Stimulated activated naive CD4-positive, alpha-beta T cell treated with Interleukin-2 at 50 U/mL for 16 hours (primary cell): Measurements from ENCODE around the gene DNAH12.
A peak's percentile ranks its signal among the peaks of the same experiment; 100 is the strongest.
"Not testable (repeated sequence)": the region's sequence is repeated elsewhere in the genome, so short reads cannot be mapped to it uniquely, and the experiment has no call there.

Experiments
- DNase-seq: peaks from one replicate; lab custom pipeline; 2025; lab: John Stamatoyannopoulos, UW

Gene DNAH12

GRCh38 chr3:57411715-57412114 is 132.4 kb downstream of the DNAH12 start:
- no peak for DNase-seq

- DNase-seq = no peak
Measured at GRCh38 chr3:57409471-57409870, 134.7 kb downstream of the DNAH12 start.

- no peak for DNase-seq
Measured at GRCh38 chr3:57402675-57403074, 141.5 kb downstream of the DNAH12 start.

- peak; percentile 24 for DNase-seq
Measured at GRCh38 chr3:57397175-57398026, 146.7 kb downstream of the DNAH12 start.

GRCh38 chr3:57393977-57394376 is 150.2 kb downstream of the DNAH12 start:
- no peak for DNase-seq

GRCh38 chr3:57391767-57392166 is 152.4 kb downstream of the DNAH12 start:
- DNase-seq = no peak

GRCh38 chr3:57389271-57389670 is 154.9 kb downstream of the DNAH12 start:
- DNase-seq = no peak

GRCh38 chr3:57386307-57386706 is 157.8 kb downstream of the DNAH12 start:
- DNase-seq = no peak

- no peak for DNase-seq
Measured at GRCh38 chr3:57385498-57385897, 158.6 kb downstream of the DNAH12 start.

GRCh38 chr3:57383838-57384237 is 160.3 kb downstream of the DNAH12 start:
- no peak for DNase-seq

GRCh38 chr3:57383406-57383805 is 160.7 kb downstream of the DNAH12 start:
- no peak for DNase-seq

GRCh38 chr3:57382933-57383332 is 161.2 kb downstream of the DNAH12 start:
- DNase-seq = no peak

- no peak for DNase-seq
Measured at GRCh38 chr3:57370341-57370740, 173.8 kb downstream of the DNAH12 start.

GRCh38 chr3:57365089-57365488 is 179.1 kb downstream of the DNAH12 start:
- DNase-seq = not testable (repeated sequence)

GRCh38 chr3:57356275-57356674 is 187.9 kb downstream of the DNAH12 start:
- not testable (repeated sequence) for DNase-seq

- DNase-seq = no peak
Measured at GRCh38 chr3:57354768-57355167, 189.4 kb downstream of the DNAH12 start.

- DNase-seq = no peak
Measured at GRCh38 chr3:57350271-57350670, 193.9 kb downstream of the DNAH12 start.

- not testable (repeated sequence) for DNase-seq
Measured at GRCh38 chr3:57339071-57339642, 205.0 kb downstream of the DNAH12 start.

GRCh38 chr3:57338272-57339070 is 205.7 kb downstream of the DNAH12 start:
- not testable (repeated sequence) for DNase-seq

- DNase-seq = no peak
Measured at GRCh38 chr3:57335283-57335938, 208.7 kb downstream of the DNAH12 start.

- DNase-seq = no peak
Measured at GRCh38 chr3:57331078-57331610, 213.0 kb downstream of the DNAH12 start.

- not testable (repeated sequence) for DNase-seq
Measured at GRCh38 chr3:57326498-57326897, 217.6 kb downstream of the DNAH12 start.
